NCI-H2107 treated with DMSO at 0.1 percent for 48 hours (cell line): ENCODE results near the gene SLC6A13.
"Not testable (repeated sequence)": the region's sequence is repeated elsewhere in the genome, so short reads cannot be mapped to it uniquely, and the experiment has no call there.

Experiments used
- DNase-seq: peaks from one replicate; lab custom pipeline; 2025; ENCODE audit not compliant: unreplicated experiment; lab: John Stamatoyannopoulos, UW

Gene SLC6A13

DNA sequence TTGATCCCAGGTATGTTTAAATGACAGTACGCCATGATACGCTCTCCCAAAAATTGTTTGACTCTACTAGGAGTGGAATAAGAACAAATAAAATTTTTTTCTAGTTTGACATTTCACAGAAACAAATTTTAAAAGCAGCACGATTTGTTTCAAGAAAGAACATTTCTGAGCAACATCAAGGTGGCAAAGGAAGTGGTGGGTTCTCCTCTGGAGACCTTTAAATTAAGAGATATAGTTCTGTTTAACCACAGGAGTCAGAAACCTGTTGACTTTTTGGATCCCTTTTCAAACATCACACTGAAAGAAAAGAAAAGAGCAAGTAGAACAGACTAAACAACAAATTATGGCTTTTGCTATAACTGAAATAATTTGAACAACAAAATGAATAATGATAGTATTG lies 2.5 kb upstream of the SLC6A13 start:
- no peak for DNase-seq

- no peak for DNase-seq
These were observed 1.6 kb upstream of the SLC6A13 start for GRCh38 chr12:264269-264668.

GRCh38 chr12:263574-263973 lies 938 bp upstream of the SLC6A13 start:
- DNase-seq: no peak

GRCh38 chr12:262113-262512 lies 523 bp downstream of the SLC6A13 start:
- DNase-seq: no peak

DNA sequence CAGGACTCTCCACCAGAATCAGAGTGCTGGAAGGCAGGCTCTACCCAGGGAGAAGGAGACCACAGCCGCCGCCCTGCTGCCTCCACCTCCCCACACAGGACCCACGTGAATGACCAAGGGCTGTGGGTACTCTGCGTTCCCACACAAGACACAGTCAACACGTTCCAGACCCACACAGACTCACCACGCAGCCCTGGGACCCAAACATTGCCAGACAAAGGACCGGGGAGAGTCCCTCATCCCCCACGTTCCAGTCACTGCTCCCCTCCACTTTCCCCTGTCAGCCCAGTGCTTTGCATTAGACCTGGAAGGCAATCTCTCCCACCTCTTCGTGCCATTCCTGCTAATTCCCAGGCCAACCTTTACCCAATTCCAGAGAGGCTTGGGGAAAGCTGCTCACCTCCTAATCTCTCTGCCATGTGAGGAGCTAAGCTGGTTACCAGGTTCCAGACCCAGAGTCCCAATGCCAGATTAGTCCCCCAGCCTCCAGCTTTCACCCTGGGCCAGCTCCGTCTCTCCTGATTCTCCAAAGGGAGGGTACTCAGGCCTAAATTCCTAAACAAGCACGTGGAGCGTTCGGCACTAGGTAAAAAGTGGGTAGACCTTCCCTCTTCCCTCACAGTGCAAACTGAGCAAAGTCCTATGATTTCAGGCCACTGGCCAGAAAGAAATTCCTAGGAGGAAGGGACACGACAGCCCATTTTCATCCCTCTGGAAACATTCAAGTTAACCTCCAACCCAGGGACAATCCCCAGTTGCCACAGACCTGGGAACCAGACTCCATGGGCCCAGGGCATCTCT lies 4.9 kb downstream of the SLC6A13 start:
- no peak for DNase-seq

GRCh38 chr12:256958-257357 lies 5.7 kb downstream of the SLC6A13 start:
- no peak for DNase-seq

DNA sequence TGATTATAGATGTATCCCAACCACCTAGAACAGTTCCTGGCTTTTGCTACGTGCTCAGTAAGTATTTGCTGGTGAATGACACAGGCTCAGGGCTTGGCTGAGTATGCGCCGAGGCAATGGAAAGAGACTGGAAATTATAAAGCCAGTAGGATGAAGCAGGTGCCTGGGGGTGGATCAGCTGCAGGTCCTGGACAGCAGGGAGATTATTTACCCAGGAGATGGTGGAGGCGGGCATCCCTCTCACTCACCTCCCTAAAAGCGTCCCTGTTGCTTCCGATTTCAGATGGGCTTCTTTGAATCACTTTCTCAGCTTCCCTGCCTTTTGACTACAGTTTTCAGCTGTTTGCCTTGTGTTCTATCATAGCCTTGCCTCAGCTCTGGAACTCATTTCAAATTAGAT lies 6.4 kb downstream of the SLC6A13 start:
- DNase-seq: no peak

DNA sequence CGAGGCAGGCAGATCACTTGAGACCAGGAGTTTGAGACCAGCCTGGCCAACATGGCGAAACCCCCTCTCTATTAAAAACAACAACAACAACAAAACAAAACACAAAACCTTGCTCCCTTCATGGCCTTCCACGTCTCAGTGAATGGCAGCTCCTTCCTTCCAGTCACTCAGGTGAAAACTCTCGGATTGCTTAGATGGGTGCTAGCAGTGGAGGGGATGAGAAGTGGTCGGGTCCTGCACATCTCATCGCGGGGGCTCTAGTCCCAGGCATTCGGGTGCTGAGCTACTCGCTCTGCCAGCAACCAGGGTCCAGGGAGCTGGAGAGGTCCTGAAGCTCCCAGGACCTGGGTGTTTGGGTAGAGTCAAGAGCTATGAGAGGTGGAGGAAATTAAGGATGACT lies 7.7 kb downstream of the SLC6A13 start:
- no peak for DNase-seq

DNA sequence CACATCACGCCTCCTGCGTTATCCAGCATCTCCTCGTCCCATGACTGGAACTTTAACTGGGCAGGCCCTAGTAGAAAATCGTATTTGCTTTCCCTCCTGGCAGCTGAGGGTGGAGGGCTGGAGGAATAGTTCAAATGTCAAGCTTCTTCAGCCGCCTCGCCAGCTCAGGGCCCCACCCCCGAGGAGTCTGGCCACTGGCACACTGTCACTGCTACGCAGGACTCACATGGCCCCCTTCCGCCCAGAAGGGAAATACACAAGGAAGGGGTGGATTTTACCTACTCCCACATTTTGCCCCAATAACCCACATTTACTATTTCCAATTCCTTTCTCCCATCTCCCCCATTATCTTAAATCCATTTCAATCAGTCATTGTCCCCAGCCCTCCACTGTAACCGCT lies 8.6 kb downstream of the SLC6A13 start:
- no peak for DNase-seq

DNA sequence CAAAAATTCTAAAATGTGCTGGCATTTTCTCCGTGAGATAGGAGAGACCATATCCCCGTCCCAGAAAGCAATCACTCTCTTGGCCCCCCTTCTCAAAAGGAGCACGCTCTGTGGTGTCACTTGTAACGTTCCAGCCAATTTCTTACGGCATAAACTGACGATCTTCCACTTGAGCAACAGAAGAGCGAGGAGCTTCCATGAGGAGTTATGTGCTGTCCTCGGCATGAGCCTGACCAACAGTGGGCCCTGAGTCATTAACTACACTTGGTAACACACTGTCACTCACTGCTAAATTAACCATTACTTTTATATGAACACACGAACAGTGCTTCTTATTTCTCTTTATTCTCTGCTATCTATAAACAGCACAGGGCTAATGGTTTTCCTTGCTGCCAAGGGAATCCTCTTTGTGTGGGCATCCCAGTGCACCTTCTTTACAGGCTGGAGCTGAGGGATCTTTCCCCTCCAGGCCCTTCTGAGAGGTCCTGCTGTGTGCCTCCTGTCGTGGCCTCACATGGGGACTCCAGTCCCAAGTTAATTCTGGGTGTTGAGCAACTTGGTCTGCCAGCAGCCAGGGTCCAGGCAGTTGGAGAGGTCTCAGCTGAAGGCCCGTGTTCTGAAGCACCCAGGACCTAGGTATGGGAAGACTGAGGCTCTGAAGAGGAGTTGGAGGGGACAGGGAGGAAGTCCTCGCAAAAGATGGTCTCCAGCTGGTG lies 9.4 kb downstream of the SLC6A13 start:
- DNase-seq: no peak

DNA sequence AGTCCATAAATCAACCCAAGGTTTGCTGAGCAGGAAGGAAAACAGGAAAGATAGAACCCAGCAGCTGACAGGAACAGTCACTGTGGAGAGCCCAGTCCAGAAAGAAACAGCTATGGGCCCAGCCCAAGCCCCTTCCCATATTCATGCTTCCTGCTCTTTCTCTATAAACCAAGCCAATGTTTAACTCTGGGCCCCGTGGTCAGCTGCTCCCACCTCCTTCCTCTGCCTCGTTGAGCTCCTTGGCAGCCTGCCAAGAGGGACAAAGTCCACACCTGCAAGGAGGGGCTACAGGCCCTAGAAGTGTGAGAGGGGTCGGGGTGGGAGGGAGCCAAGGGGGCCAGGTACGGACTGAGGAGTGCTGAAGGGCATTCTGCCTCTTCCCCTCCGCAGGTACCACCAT lies 10.0 kb downstream of the SLC6A13 start:
- DNase-seq: no peak

DNA sequence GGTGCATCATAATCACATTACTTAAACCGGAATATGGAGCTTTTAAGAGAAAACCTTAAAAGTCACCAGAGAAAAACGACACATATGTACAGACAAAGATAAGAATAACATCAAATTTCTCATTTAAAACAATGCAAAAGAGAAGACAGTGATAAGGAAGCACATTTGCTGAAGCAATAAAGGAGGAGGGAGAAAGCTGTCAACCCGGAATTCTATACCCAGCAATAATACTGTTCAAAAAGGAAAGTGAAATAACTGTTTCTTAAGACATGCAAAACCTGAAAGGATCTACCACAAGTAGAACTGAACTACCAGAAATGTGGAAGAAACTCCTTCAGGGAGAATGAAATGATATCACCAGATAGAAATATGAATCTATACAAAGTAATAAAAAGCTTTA lies 15.4 kb downstream of the SLC6A13 start:
- no peak for DNase-seq

- no peak for DNase-seq
These were observed 19.3 kb downstream of the SLC6A13 start for GRCh38 chr12:243381-243780.

GRCh38 chr12:242496-242895 lies 20.1 kb downstream of the SLC6A13 start:
- DNase-seq: no peak

DNA sequence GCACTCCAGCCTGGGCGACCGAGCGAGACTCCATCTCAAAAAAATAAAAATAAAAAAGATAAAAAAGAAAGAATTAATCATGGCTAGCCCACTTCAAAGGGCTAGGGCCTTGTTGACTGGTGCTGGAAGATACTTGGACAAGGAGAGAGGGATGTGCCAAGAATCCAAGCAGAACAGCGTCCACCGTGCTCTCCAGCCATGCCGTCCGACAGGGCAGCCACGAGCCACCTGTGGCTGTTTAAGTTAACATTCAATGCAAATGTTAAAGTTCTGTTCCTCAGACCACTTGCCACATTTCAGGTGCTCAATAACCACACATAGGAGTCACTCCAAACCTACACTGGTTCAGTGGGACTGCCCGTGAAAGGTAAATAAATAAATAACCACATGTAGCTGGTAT lies 21.4 kb downstream of the SLC6A13 start:
- no peak for DNase-seq

DNA sequence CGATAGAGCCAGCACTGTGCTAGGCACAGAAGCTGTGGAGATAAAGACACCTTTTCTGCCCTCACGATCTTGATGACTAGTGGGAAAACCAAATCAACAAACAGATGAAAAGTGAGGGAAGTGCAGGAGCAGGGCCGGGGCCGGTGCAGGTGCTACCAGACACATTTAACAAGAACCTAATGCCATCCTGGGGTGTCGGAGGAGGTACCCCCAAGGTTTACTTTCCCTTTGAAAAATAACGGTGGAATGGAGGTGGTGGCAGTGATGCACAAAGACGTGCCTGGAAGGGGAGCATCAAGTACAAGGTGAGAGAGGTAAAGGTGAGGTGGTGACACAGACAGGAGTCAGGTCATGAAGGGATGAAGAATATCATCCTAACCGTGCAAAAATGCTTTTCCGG lies 22.1 kb downstream of the SLC6A13 start:
- DNase-seq: no peak

DNA sequence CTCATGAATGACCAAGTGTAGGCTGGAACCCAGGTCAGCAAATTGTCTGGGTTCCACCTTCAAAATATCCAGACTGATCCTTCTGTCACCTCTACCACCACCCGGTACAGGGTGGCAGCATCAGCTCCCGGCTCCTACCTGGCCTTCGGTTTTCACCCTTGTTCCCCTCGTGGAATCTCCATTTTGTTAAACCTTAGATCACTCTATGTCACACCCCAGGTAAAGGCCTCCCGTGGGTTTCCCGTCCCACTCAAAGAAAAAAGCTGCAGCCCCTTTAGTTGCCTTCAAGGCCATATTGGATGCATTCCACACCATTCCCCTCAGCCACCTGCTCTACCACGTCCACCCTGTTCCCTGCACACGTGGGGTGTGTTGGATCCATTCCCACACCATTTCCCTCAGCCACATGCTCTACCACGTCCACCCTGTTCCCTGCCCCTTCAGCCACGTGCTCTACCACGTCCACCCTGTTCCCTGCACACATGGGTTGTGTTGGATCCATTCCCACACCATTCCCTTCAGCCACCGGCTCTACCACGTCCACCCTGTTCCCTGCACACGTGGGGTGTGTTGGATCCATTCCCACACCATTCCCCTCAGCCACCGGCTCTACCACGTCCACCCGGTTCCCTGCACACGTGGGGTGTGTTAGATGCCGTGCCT lies 23.8 kb downstream of the SLC6A13 start:
- no peak for DNase-seq

DNA sequence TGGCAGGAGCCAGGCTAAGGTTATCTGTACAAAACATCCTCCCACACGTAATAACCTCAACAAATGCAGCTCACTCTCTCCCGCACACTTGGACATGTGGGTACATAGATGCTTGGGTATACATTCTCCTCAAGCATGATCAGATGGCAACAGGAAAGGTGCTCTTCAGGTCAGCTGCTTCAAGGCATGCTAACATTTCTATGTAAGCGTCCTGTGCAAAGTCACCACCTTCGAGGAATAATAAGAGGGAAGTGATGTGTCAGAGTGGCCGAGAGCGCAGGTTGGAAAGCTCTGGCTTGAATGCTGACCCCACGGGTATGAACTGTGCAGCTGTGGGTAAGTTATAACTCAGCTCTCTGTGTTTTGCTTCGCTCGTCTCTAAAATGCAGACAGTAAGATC lies 24.5 kb downstream of the SLC6A13 start:
- no peak for DNase-seq

GRCh38 chr12:237026-237815 lies 25.4 kb downstream of the SLC6A13 start:
- DNase-seq: no peak

- DNase-seq: no peak
These were observed 26.2 kb downstream of the SLC6A13 start for GRCh38 chr12:236445-236844.

GRCh38 chr12:235967-236366 lies 26.7 kb downstream of the SLC6A13 start:
- DNase-seq: not testable (repeated sequence)
